Endothelial cell of umbilical vein (primary cell): ENCODE results near the gene INHBB.

ENCODE experiments used
- EZH2 ChIP-seq: IDR thresholded peaks from 2 replicates; pipeline ENCODE4 v1.6.1; 2012; ENCODE audit warnings: borderline replicate concordance, low read depth, mild to moderate bottlenecking, moderate library complexity, low read length, inconsistent platforms; ENCODE audit not compliant: severe bottlenecking
- FOS ChIP-seq: IDR thresholded peaks from 2 replicates; pipeline ENCODE4 v1.6.1; 2011; ENCODE audit warnings: mild to moderate bottlenecking, low read length, moderate library complexity, borderline replicate concordance; ENCODE audit not compliant: insufficient read depth
- GATA2 ChIP-seq: IDR thresholded peaks from 2 replicates; pipeline ENCODE4 v1.7.0; 2011; ENCODE audit warnings: low read depth, mild to moderate bottlenecking, moderate library complexity, mixed read lengths, low read length; ENCODE audit not compliant: insufficient read length, insufficient read depth
- POLR2A ChIP-seq: IDR thresholded peaks from 2 replicates; pipeline ENCODE4 v1.6.1; 2012; ENCODE audit warnings: low read depth, mild to moderate bottlenecking, control low read depth, low read length
- POLR2AphosphoS5 ChIP-seq: IDR thresholded peaks from 2 replicates; pipeline ENCODE4 v1.6.1; 2012; ENCODE audit warnings: low read depth, mild to moderate bottlenecking, control low read depth, low read length, moderate library complexity; ENCODE audit not compliant: insufficient read depth
- TF ChIP-seq, protein P1 (sequence below), 2 donors: IDR thresholded peaks; 1 replicate in 1 of 2; 2 replicates in 1 of 2; pipeline ENCODE4 v1.5.1; 2011; ENCODE audit warnings: low read length in 2 of 2, mild to moderate bottlenecking in 2 of 2, moderate library complexity in 2 of 2, control low read depth in 1 of 2, inconsistent platforms in 1 of 2, low read depth in 1 of 2; ENCODE audit not compliant: insufficient read depth in 1 of 2; ENCODE audit errors: extremely low read depth in 1 of 2
- TF ChIP-seq, protein P2 (sequence below): IDR thresholded peaks from 2 replicates; pipeline ENCODE4 v1.6.1; 2011; ENCODE audit not compliant: insufficient read depth, insufficient read length

DNA sequence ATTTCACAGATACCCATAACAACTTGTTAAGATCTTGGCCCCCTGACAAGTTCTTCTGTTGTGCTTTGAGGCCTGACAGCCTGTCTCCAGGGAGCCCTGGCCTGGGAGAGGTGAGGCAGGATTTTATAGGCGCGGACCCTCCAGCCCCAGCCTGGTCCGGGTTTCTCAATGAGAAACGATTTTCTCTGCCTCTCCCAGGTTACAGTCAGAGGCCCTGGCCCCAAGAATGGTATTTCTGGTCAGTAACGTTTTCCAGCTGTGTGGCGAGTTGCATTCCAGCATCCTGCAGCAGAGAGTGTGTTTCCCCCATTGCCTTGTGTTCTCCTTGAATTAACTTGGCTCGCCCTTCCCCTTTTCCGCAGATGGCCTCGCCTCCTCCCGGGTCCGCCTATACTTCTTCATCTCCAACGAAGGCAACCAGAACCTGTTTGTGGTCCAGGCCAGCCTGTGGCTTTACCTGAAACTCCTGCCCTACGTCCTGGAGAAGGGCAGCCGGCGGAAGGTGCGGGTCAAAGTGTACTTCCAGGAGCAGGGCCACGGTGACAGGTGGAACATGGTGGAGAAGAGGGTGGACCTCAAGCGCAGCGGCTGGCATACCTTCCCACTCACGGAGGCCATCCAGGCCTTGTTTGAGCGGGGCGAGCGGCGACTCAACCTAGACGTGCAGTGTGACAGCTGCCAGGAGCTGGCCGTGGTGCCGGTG, 3.0 kb downstream of the INHBB start:
- TF ChIP-seq, protein P1, sequence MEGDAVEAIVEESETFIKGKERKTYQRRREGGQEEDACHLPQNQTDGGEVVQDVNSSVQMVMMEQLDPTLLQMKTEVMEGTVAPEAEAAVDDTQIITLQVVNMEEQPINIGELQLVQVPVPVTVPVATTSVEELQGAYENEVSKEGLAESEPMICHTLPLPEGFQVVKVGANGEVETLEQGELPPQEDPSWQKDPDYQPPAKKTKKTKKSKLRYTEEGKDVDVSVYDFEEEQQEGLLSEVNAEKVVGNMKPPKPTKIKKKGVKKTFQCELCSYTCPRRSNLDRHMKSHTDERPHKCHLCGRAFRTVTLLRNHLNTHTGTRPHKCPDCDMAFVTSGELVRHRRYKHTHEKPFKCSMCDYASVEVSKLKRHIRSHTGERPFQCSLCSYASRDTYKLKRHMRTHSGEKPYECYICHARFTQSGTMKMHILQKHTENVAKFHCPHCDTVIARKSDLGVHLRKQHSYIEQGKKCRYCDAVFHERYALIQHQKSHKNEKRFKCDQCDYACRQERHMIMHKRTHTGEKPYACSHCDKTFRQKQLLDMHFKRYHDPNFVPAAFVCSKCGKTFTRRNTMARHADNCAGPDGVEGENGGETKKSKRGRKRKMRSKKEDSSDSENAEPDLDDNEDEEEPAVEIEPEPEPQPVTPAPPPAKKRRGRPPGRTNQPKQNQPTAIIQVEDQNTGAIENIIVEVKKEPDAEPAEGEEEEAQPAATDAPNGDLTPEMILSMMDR (IDR thresholded peaks at IDR 0.05; ENCODE audit: extremely low read depth in 1 of 2, insufficient read depth in 1 of 2, low read depth in 1 of 2, low read length in 2 of 2), result no peak
- TF ChIP-seq POLR2A (no peak), POLR2AphosphoS5 (no peak), EZH2 (no peak), GATA2 (no peak), FOS (no peak)
- TF ChIP-seq, protein P2, sequence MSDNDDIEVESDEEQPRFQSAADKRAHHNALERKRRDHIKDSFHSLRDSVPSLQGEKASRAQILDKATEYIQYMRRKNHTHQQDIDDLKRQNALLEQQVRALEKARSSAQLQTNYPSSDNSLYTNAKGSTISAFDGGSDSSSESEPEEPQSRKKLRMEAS, result no peak
